ENCODE data around the gene NXN.

NXN gene

GRCh38 chr17:896454-896853 lies 83.1 kb downstream of the NXN start:
- H3K27me3 ChIP-seq (ENCODE audit: insufficient read depth, poor library complexity, severe bottlenecking), result no peaks in the 10 kb centered on the region
- no peak for DNase-seq (ENCODE audit: low read depth in 1 of 2, low spot score in 1 of 2)
- TF ChIP-seq GABPA (IDR thresholded peaks at IDR 0.05; ENCODE audit: low read depth) (no peak), CTCF (IDR thresholded peaks at IDR 0.05; ENCODE audit: insufficient read depth, low read length) (no peak), SPI1 (IDR thresholded peaks at IDR 0.05; ENCODE audit: borderline replicate concordance, low read depth) (no peak), POLR2AphosphoS5 (IDR thresholded peaks at IDR 0.05; ENCODE audit: low read depth) (no peak), REST (IDR thresholded peaks at IDR 0.05; ENCODE audit: insufficient replicate concordance, low read depth) (no peak)
- H3K4me3 ChIP-seq (replicated peaks; ENCODE audit: insufficient read depth, low read length), result no peak overlapping the region
- H3K27ac ChIP-seq (replicated peaks), result no peak overlapping the region

GRCh38 chr17:892958-893357 lies 86.6 kb downstream of the NXN start:
- no peak for DNase-seq (ENCODE audit: low read depth in 1 of 2, low spot score in 1 of 2)
- Histone ChIP-seq H3K27me3 (ENCODE audit: insufficient read depth, poor library complexity, severe bottlenecking) (no peaks in the 10 kb centered on the region), H3K27ac (replicated peaks) (no peak overlapping the region), H3K4me3 (replicated peaks; ENCODE audit: insufficient read depth, low read length) (no peak overlapping the region)
- TF ChIP-seq CTCF (IDR thresholded peaks at IDR 0.05; ENCODE audit: insufficient read depth, low read length), result no peak
- no peak for TF ChIP-seq REST (IDR thresholded peaks at IDR 0.05; ENCODE audit: insufficient replicate concordance, low read depth)
- no peak for TF ChIP-seq POLR2AphosphoS5 (IDR thresholded peaks at IDR 0.05; ENCODE audit: low read depth)
- no peak for TF ChIP-seq GABPA (IDR thresholded peaks at IDR 0.05; ENCODE audit: low read depth)
- no peak for TF ChIP-seq SPI1 (IDR thresholded peaks at IDR 0.05; ENCODE audit: borderline replicate concordance, low read depth)

GRCh38 chr17:888998-889441 lies 90.6 kb downstream of the NXN start:
- no peak for TF ChIP-seq POLR2AphosphoS5 (IDR thresholded peaks at IDR 0.05; ENCODE audit: low read depth)
- no peak for TF ChIP-seq GABPA (IDR thresholded peaks at IDR 0.05; ENCODE audit: low read depth)
- no peak for TF ChIP-seq REST (IDR thresholded peaks at IDR 0.05; ENCODE audit: insufficient replicate concordance, low read depth)
- TF ChIP-seq CTCF (IDR thresholded peaks at IDR 0.05; ENCODE audit: insufficient read depth, low read length), result no peak
- no peak for TF ChIP-seq SPI1 (IDR thresholded peaks at IDR 0.05; ENCODE audit: borderline replicate concordance, low read depth)
- DNase-seq (ENCODE audit: low read depth in 1 of 2, low spot score in 1 of 2), result no peak
- no peak overlapping the region for H3K27ac ChIP-seq (replicated peaks)
- H3K4me3 ChIP-seq (replicated peaks; ENCODE audit: insufficient read depth, low read length), result no peak overlapping the region
- no peaks in the 10 kb centered on the region for H3K27me3 ChIP-seq (ENCODE audit: insufficient read depth, poor library complexity, severe bottlenecking)

Measured in HL-60 (cell line).